MCF 10A (cell line): Measurements from ENCODE around the gene KIF6. TPM values are rescaled to one million over a fixed set of nuclear protein-coding genes. Genes with fewer than 3 reads are reported as not detected.

Source experiments
- BruUV-seq: library from RNA; stranded (reverse); fragments of 400-500 nt; replicated peaks from 2 replicates; lab custom pipeline; 2021; lab: Mats Ljungman, UMichigan
- CTCF ChIA-PET: fragments of 300-600 bp; sonication (Branson Sonifier 250); formaldehyde crosslinking; extraction: SDS; loops from one replicate; lab custom pipeline; 2021; ENCODE audit warnings: antibody characterized with exemption, inconsistent platforms; lab: Yijun Ruan, JAX
- POLR2A ChIA-PET: fragments of 300-600, 350-650 bp; sonication (Branson Sonifier 250); formaldehyde crosslinking; extraction: SDS; loops from one replicate; lab custom pipeline; 2020; ENCODE audit warnings: antibody characterized with exemption, inconsistent platforms; lab: Yijun Ruan, JAX
- DNase-seq: peaks from one replicate; pipeline ENCODE4 v3.0.0-alpha.2; 2018; ENCODE audit not compliant: unreplicated experiment
- H3K27ac Mint-ChIP-seq: one replicate; pipeline ENCODE4 v1.8.0; 2022; ENCODE audit warnings: mild to moderate bottlenecking, low read depth, mixed read lengths; ENCODE audit not compliant: unreplicated experiment
- H3K27me3 Mint-ChIP-seq: one replicate; pipeline ENCODE4 v1.8.0; 2022; ENCODE audit warnings: mixed read lengths; ENCODE audit not compliant: insufficient read depth, unreplicated experiment
- H3K36me3 Mint-ChIP-seq: one replicate; pipeline ENCODE4 v1.8.0; 2022; ENCODE audit warnings: mild to moderate bottlenecking, moderate library complexity, mixed read lengths; ENCODE audit not compliant: insufficient read depth, unreplicated experiment
- H3K4me1 Mint-ChIP-seq: one replicate; pipeline ENCODE4 v1.8.0; 2022; ENCODE audit warnings: mixed read lengths; ENCODE audit not compliant: insufficient read depth, unreplicated experiment
- H3K4me3 Mint-ChIP-seq: one replicate; pipeline ENCODE4 v1.8.0; 2022; ENCODE audit warnings: mild to moderate bottlenecking, moderate library complexity, mixed read lengths; ENCODE audit not compliant: unreplicated experiment
- H3K9me3 Mint-ChIP-seq: one replicate; pipeline ENCODE4 v1.8.0; 2022; ENCODE audit warnings: mixed read lengths; ENCODE audit not compliant: unreplicated experiment
- CTCF ChIP-seq: fragments of 200-600 bp; IDR thresholded peaks from one replicate; pipeline ENCODE4 v1.8.0; 2022; ENCODE audit warnings: antibody characterized with exemption, mild to moderate bottlenecking; ENCODE audit not compliant: unreplicated experiment
- intact Hi-C: fragments of 100-400 bp; cut with micrococcal nuclease; formaldehyde crosslinking; loops from 2 replicates; pipeline ENCODE4 v1.14.1; 2022
- total RNA-seq: library from RNA; stranded (reverse); gene quantifications from 2 replicates; pipeline ENCODE4 v1.2.3, GENCODE V29; 2022

Gene KIF6
- total RNA-seq, 1 experiment from 2014 or later: 0.91 TPM

GRCh38 chr6:39638126-39638822 lies 86.9 kb downstream of the KIF6 start:
- Mint-ChIP-seq H3K4me3 (no peak overlapping the region), H3K27me3 (no peaks in the 10 kb centered on the region), H3K4me1 (no peaks in the 10 kb centered on the region), H3K27ac (no peak overlapping the region), H3K36me3 (no peaks in the 10 kb centered on the region), H3K9me3 (no peaks in the 10 kb centered on the region)
- intact Hi-C loops: no loop called here
- BruUV-seq: no TSS peak
- no peak for TF ChIP-seq CTCF
- no peak for DNase-seq
- ChIA-PET CTCF (no interaction called here), POLR2A (no interaction called here)

GRCh38 chr6:39634646-39635341 lies 90.4 kb downstream of the KIF6 start:
- no peak for TF ChIP-seq CTCF
- BruUV-seq: no TSS peak
- ChIA-PET POLR2A (no interaction called here), CTCF (no interaction called here)
- Mint-ChIP-seq H3K9me3 (no peaks in the 10 kb centered on the region), H3K27me3 (no peaks in the 10 kb centered on the region), H3K27ac (no peak overlapping the region), H3K36me3 (no peaks in the 10 kb centered on the region), H3K4me3 (no peak overlapping the region), H3K4me1 (no peaks in the 10 kb centered on the region)
- DNase-seq: no peak
- intact Hi-C loops: no loop called here

DNA sequence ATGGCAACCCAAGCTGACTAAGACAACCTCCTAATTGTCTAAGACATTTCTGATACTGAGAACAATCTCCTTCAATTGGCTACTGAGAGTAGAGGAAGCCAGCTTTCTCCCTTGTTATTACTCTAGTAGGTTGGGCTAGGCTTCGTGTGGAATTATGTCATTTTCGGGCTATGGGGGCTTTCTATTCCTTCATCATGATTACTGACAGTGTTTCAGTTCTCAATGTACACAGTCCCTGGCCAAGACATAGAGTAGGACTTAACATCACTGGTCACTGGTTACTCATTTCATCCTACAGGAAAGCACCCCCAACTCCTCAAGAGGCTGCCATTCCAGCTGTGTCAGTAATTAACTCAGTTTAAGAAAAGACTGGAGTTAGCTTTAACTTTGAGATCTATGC lies 100.0 kb downstream of the KIF6 start:
- no peaks in the 10 kb centered on the region for H3K4me1 Mint-ChIP-seq
- H3K4me3 Mint-ChIP-seq: no peak overlapping the region
- intact Hi-C loops: no loop called here
- H3K36me3 Mint-ChIP-seq: no peaks in the 10 kb centered on the region
- H3K27me3 Mint-ChIP-seq: no peaks in the 10 kb centered on the region
- H3K27ac Mint-ChIP-seq: no peak overlapping the region
- BruUV-seq: no TSS peak
- DNase-seq: no peak
- H3K9me3 Mint-ChIP-seq: no peaks in the 10 kb centered on the region
- no peak for TF ChIP-seq CTCF
- ChIA-PET POLR2A (no interaction called here), CTCF (no interaction called here)

DNA sequence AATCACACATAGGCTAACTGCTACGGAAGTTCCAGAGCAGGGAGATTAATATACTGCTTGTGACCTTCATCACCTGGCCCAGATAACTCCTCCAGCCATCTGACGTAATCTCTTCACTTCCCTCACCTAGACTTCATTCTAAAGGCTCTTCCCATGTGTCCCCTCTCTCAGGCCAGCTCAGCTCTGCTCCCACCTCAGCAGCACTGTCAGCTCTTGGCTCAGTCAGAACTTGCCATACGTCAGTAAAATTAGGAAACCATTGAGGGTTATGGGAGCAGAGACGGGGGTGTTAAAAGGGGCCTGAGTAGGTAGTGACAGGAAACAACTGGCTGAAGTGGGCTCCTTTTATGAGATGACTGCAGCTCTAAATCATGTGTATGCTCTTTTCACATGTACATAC lies 101.5 kb downstream of the KIF6 start:
- ChIA-PET POLR2A (interaction anchor here (0.6 kb wide), 1 partner anchor 9 kb away, joined by 3 read pairs; no protein-coding TSS in a partner anchor), CTCF (interaction anchor here (0.5 kb wide), 1 partner anchor 122 kb away, joined by 3 read pairs; no protein-coding TSS in a partner anchor)
- no peak for TF ChIP-seq CTCF
- no peaks in the 10 kb centered on the region for H3K27me3 Mint-ChIP-seq
- intact Hi-C loops: no loop called here
- H3K4me3 Mint-ChIP-seq: no peak overlapping the region
- H3K27ac Mint-ChIP-seq: no peak overlapping the region
- no peak for DNase-seq
- no peaks in the 10 kb centered on the region for H3K36me3 Mint-ChIP-seq
- no peaks in the 10 kb centered on the region for H3K4me1 Mint-ChIP-seq
- H3K9me3 Mint-ChIP-seq: no peaks in the 10 kb centered on the region
- BruUV-seq: no TSS peak
